Dedifferentiated amniotic fluid mesenchymal stem cell (primary cell): ENCODE results near the gene FXYD3.

Experiments used
- DNase-seq: peaks from one replicate; pipeline ENCODE4 v3.0.0-alpha.2; 2016; ENCODE audit errors: extremely low spot score

FXYD3 gene

DNA sequence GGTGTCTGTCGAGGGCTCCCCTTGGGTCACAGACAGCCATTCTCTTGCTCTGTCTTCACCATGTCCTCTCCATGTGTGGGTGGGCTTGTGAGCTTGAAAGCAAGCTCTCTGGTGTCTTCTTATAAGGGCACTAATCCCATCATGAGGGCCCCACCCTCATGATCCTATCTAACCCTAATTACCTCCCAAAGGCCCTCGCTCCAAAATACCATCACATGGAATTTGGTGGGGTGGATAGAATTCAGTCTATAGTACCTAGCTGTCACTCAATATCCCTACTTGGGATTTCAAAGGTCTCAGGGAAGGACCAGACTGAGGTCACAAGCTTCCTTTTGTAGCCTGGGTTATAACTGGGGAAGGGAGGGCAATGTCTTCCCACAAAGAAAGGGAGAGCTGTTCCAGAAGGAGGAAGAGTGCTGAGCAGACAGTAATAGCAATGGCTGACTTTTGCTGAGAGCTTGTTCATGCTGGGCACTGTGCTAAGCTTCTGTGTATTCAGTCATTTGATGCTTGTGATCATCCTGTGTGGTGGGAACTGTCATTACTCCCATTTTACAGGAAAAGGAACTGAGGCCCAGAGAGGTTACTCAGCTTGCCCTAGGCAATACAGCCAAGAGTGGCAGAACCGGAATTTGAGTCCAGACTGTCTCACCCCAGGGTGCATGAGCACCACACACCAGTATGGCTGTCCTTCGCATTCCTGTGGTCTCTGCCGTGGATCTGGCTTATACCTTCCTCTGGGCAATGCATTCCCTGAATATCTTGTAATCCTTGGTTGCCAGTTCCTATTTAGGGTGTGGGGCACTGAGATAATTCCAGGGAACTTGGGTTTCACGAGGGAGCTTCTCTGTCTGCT is 47.1 kb downstream of the FXYD3 start:
- DNase-seq: peak; percentile 54

DNA sequence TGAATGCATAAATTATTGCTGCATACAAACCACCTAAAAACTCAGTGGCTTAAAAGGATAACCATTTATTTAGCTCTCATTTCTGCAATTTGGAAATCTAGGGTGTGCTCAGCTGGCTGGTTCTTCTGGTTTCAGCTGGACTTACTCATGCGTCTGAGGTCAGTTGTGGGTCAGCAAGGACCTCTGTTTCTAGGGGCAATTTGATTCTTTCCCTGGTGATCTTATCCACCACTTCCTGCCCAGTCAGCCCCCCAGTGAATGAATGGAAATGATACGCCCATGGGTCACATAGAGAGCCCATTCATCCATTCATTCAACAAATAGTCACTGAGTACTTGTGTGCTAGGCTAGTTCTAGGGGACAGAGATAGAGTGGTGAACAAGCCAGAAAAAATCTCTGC is 48.8 kb downstream of the FXYD3 start:
- no peak for DNase-seq

DNA sequence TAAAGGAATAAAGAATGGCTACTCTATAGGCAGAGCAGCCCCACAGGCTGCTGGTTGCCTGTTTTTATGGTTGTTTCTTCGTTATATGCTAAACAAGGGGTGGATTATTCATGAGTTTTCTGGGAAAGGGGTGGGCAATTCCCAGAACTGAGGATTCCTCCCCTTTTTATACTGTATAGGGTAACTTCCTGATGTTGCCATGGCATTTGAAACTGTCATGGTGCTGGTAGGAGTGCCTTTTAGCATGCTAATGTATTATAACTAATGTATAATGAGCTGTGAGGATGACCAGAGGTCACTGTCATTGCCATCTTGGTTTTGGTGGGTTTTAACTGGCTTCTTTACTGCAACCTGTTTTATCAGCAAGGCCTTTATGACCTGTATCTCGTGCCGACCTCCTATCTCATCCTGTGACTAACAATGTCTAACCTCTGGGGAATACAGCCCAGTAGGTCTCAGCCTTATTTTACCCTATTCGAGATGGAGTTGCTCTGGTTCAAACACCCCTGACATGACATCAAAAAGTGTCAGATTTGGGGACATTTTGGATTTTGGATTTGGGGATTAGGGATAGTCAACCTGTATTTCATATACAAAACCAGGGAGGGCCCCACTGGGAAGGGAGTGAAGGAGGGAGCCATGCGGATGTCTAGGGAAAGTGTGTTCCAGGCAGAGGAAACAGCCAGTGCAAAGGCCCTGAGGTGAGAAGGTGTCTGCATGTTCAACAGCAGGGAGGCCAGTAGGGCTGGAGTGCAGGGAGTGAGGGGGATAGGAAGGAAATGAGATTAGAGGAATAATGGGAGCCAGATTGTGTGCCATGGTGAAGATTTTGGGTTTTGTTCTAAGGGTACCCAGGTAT is 49.8 kb downstream of the FXYD3 start:
- DNase-seq: no peak

DNA sequence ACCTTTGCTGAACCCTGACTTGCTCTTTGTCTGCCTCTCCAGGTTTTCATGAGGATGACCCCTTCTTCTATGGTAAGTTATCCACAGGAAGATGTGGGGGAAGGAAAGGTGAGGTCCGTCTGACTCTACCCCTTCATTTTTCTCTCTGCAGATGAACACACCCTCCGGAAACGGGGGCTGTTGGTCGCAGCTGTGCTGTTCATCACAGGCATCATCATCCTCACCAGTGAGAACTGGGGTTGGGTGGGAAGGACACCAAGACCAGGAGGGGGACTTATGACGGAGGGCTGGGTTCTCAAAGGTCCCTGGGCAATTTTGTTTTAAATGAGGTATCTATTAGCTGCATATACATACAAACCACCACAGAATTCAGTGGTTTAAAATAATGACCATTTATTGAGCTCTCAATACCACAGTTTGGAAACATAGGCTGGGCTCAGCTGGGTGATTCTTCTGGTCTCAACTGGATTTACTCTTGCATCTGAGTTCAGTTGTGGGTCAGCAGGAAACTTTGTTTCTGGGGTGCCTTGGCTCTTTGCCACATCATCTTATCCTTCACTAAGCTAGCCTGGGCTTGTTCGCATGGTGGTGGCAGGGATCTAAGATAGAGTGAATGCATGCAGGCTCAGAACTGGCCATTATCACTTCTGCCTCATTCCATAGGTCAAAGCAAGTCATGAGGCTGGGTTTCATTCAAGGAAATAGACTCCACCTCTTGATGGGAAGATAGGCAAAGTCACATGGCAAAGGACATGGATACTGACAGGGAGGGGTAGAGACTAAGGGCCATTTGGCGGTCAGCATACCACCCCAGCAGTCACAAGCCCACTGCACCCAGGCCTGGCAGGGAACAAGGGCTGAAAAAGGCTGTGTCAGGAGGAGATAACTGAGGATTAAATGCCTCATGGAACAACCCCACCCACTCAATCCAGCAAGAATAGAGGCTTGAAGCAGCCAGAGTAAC is 50.8 kb downstream of the FXYD3 start:
- DNase-seq: no peak

DNA sequence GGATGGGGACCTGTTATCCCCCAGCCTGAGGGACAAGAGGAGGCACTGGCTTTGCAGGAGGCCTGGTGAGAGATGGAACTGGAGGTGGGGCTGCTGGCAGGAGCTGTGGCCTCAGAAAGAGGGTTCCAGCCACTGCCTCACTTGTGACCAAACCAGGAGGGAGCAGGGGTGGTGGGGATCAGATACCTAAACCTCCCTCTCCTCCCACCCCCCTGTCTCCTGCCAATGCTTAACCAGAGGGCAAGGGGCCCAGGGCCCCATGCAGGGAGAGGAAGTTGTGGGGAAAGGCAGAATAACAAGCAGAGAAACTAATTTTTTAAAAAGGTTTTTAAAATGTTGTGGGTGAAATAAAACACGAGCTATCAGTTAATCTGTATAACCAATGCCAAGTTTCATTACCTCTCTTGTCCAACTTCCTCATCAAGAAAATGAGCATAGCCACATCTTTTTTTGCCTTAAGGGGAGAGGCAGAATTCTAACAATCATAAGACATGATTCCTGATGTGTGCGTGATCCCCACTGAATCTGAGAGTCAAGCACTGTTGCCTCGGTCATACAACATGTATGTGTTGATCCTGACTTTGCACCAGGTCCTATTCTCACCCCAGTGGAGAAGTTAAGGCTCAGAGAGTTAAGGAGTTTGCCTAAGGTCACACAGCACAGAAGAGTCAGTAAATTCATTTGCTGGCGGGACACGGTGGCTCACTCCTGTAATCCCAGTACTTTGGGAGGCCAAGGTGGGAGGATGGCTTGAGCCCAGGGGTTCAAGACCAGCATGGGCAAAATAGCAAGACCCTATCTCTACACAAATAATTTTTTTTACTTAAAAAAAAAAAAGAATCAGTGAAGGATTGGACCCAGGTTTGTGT is 51.9 kb downstream of the FXYD3 start:
- no peak for DNase-seq

DNA sequence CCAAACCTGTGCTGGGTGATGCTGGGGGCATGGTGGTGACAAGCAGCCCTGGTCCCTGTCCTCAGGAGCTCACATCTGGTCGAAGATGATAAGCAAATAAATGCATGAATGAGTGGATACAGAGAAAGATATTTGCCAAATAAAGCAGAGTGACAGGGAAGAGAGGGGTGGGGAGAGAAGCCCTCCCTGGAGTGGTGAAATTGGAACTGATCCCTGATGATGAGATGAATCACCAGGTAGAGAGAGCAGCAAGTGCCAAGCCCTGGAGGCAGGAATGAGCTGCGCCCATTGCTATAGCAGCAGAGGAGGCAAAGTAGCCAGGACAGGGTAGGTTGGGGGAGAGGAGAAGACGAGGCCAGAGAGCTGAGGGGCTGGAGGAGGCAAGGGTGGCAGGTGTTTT is 52.6 kb downstream of the FXYD3 start:
- no peak for DNase-seq

DNA sequence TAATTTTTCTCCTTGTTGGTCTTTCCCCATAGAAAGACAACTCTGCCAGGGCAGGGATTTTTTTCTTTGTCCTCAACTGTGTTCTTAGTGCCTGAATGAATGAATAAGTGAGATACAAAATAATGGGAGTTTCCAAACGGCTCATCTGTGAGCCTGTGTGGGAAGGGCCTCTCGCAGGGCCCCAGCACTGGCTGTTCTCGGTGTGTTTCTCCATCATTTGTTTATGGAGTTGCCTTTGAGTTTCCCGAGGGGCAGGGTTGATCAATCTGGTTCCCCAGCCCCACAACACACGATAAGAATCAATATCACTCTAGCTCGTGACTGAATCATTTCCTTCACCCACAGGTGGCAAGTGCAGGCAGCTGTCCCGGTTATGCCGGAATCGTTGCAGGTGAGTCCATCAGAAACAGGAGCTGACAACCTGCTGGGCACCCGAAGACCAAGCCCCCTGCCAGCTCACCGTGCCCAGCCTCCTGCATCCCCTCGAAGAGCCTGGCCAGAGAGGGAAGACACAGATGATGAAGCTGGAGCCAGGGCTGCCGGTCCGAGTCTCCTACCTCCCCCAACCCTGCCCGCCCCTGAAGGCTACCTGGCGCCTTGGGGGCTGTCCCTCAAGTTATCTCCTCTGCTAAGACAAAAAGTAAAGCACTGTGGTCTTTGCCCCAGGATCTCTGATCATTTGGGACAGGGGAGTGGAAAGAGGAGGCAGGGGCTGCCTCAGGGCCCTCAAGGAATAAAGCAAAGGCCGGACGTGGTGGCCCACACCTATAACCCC is 53.8 kb downstream of the FXYD3 start:
- no peak for DNase-seq

DNA sequence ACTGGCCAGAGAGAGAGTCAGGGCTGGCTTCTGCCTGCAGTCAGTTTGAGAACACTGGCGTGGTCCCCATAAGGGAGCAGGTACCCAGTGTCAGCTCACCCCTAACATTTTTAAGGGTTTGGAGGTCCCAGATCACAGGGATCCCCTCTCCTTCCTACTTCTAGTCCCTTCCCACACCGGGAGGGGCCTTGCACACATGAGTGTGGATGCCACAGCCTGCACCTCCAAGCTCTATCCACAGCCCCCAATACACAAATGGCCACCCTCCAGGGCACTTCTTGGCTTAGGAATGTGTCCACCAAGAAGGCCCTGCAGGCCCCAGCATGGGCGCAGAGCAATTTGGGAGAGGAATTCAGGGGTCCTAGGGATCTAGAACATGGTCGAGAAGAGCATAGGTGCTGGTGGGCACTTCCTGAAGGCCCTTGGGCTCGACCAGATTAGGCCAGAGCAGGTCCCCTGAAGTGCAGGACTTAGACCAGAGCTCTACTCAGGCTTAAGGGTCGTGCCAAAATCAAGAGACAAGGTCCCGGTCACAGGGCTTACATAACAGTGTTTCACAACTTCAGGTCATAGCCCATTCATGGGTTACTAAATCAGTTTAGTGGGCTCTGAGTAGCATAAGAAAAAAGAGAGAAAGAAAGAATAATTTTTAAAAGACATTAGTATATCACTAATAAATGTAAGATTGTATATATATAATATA is 54.9 kb downstream of the FXYD3 start:
- DNase-seq: no peak

DNA sequence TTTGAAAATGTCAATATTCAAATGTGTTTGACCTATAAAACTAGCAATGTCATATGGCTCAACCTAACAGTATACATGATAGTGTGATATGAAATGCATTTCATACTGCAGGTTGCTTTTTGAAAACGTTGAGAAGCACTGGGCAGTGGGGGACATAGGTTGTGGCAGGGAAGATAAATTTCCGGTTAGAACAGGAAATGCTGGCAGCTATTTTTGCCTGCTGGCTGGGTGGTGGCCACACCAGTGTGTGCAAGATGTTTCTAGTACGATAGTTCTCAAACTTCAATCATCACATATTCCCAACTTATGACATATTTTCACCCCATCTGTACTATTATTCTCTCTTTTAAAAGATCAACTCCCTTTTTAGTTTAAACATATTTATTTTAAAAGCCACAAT is 56.1 kb downstream of the FXYD3 start:
- no peak for DNase-seq
